GM18508 (cell line): ENCODE data around the gene PUS1.
"Not testable (repeated sequence)": the region's sequence is repeated elsewhere in the genome, so short reads cannot be mapped to it uniquely, and the experiment has no call there.

Experiments used
- ATAC-seq: cut with Tn5 transposase; IDR thresholded peaks from one replicate; pipeline ENCODE4 v1.9.1; 2021; ENCODE audit warnings: moderate number of reproducible peaks; ENCODE audit not compliant: insufficient read depth, unreplicated experiment

PUS1 gene

DNA sequence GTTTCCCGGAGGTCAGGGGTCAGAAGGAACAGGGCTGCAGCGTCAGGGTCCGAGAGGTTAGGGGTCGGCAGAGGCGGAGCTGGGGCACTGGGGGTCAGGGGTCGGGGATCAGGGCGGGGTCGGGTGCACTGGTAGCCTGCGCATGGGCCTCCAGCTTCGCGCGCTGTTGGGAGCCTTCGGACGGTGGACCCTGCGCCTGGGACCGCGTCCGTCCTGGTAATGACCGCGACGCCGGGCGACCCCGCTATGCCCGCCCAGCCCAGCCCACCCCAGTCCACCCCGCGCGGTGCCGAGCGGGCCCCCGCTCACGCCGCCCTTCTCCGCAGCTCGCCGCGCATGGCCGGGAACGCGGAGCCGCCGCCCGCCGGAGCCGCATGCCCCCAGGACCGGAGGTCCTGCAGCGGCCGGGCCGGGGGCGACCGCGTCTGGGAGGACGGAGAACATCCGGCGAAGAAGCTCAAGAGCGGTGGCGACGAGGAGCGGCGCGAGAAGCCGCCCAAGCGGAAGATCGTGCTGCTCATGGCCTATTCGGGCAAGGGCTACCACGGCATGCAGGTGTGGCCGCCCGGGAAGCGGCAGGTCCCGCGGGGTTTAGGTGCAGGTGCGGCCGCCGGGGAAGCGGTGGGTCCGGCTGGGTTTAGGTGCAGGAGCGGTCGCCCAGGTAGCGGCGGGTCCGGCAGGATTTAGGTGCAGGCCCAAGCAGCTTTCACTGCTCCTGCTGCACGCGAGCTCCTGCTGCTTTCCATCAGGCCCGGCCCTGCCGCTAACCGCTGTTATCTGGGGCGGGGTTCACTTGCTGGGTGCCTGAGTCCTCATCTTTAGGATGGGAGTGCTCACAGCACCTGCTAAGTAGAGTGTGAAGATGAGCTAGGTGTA, 743 bp downstream of the PUS1 start:
- ATAC-seq: no peak

DNA sequence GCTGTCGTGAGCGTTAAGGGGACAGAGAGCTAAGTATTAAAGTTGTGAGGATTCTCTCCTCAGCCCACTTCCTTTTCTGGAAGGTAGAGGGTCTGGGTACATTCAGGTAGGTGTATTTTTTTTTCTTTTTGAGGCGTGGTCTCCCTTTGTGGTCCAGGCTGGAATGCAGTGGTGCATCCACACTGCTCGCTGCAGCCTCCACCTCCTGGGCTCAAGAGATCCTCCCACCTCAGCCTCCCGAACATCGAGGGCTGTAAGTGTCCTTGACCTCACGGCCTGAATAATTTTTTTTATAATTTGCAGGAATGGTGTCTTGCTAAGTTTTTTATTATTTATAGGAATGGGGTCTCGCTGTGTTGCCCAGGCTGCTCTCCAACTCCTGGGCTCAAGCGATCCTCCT, 1.4 kb downstream of the PUS1 start:
- ATAC-seq: no peak

DNA sequence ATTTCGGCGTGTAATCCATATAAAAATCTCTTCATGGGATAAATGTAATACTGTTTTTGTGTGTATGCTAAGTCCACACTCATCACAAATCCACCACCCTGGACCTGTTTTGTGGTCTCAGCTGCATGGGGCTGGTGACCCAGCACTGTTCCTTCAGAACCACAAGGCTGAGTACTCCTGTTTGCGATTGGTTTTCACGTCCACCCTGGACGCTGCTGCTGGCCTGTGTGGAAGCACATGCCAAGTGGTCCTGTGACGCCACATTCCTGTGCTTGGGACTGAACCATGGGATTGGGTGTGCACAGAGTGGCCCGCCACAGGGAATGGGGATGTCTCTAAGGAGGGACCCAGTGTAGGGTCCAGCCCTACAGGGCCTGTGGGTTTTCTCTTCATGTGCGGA, 4.3 kb downstream of the PUS1 start:
- ATAC-seq: no peak

DNA sequence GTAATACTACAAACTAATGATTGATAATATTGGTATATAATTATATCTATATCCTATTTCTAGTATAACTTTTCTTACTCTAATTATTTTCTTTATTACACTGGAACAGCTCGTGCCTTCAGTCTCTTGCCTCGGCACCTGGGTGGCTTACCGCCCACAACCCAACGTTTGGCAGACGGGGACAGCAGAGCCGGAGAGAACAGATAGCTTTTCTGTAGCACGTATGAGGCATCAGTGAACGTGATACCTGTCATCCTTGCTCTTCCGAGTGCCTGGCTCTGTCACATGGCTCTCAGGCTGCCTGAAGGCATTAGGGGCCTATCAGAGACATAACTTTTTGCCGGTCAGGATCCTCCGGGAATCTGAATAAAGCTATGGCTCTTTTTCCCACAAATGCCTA, 5.5 kb downstream of the PUS1 start:
- ATAC-seq: no peak

DNA sequence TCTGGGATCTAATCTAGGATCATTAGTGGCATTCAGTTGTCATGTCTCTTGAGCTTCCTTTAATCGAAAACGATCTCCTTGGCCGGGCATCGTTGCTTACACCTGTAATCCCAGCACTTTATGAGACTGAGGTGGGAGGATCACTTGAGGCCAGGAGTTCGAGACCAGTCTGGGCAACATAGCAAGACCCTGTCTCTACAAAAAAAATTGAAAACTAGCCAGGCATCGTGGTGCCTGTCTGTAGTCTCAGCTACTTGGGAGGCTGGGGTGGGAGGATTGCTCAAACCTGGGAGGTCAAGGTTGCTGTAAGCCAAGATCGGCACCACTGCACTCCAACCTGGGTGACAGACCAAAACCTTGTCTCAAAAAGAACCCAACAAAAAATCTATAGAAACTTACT, 9.0 kb downstream of the PUS1 start:
- ATAC-seq: no peak

DNA sequence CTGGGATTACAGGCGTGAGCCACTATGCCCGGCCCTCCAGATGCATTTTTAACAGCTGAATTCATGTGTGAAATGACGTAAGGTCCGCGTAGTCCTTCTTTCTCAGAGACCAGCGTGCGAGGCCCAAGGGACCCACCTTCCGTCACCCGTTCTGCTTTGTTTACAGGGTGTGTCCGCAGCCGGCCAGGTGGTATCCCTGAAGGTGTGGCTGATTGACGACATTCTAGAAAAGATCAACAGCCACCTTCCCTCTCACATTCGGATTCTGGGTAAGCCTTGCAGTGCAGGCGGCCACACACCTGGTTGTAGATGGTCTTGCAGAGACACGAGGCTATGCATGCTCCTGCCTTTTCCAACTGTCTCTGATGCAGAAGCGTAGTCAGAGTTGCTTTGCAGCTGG, 9.9 kb downstream of the PUS1 start:
- no peak for ATAC-seq

DNA sequence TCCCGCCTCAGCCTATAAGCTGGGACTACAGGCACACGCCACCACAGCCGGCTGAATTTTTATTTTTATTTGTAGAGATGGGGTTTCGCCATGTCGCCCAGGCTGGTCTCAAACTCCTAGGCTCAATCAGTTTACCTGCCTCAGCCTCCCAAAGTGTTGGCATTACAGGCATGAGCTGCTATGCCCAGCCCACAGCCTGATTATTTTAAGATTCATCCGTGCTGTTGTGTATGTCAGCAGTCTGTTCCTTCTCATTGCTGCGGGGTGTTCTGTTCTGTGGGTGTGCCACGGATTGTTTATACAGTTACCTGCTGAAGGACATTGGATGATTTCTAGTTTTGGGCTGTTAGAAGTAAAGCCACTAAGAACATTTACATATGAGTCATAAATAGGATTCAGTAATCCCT, 11.1 kb downstream of the PUS1 start:
- no peak for ATAC-seq

DNA sequence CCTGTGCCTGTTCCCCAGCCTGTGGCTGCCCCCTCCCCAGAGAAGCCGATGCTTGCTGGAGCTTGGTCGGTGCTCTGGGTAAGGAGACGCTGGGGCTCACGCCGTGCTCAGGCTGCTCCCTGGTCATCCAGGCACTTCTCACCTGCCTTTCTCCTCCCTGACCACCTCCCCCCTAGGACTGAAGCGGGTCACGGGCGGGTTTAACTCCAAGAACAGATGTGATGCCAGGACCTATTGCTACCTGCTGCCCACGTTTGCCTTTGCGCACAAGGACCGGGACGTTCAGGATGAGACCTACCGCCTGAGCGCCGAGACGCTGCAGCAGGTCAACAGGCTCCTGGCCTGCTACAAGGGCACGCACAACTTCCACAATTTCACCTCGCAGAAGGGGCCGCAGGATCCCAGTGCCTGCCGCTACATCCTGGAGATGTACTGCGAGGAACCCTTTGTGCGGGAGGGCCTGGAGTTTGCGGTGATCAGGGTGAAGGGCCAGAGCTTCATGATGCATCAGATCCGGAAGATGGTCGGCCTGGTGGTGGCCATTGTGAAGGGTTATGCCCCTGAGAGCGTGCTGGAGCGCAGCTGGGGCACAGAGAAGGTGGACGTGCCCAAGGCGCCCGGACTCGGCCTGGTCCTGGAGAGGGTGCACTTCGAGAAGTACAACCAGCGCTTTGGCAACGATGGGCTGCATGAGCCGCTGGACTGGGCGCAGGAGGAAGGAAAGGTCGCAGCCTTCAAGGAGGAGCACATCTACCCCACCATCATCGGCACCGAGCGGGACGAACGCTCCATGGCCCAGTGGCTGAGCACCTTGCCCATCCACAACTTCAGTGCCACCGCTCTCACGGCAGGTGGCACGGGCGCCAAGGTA, 12.3 kb downstream of the PUS1 start:
- ATAC-seq: no peak

DNA sequence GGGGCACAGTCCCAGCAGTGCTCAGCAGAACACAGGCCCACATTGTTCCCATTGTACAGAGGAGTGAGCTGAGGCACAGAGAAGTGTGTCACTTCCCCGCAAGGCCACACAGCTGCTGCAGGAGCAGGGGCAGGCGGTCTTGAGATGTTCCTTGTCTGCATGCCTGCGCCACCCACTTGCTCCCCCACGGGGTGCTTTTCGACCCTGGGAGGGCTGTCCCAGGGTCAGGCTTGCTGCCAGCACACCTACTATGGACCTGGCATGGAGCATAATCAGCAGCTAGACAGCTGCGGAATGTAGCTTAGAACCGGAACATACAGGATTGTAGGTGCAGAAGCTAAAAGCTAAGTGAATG, 12.9 kb downstream of the PUS1 start:
- no peak for ATAC-seq

DNA sequence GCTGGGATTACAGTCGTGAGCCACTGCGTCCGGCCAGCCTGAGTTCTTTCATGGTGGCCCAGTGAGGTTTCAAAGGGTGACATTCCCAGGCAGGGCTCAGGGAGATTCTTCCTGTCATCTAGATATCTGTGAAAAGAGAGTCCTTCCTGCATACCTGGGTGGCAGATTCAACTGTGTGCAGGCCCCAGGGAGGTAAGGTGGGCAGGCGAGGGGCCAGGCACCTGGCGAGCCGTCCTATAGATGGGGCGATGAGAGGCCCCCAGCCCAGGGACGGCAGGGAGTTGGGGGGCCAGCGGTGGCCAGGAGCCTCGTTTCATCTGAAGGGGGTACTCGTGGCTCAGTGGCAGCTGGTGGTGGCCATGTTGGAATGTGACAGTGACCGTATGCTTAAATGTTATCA, 13.6 kb downstream of the PUS1 start:
- ATAC-seq: no peak

DNA sequence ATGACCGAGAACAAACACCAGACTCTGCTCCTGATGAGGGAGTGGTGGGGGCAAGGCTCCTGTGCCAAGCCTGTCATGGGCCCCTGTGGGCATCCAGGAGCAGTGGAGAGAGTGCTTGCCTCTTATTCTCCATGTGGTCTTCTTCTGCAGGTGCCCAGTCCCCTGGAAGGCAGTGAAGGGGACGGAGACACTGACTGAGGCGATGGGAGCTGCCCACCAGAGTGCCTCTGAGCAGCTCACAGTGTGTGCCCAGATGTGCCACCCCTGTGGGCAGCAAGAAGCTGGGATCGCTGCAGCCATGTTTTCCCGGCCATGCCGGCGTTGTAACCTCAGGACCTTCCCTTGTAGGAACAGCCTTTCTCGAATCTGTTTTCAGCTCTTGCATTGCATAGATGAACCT, 14.3 kb downstream of the PUS1 start:
- no peak for ATAC-seq

DNA sequence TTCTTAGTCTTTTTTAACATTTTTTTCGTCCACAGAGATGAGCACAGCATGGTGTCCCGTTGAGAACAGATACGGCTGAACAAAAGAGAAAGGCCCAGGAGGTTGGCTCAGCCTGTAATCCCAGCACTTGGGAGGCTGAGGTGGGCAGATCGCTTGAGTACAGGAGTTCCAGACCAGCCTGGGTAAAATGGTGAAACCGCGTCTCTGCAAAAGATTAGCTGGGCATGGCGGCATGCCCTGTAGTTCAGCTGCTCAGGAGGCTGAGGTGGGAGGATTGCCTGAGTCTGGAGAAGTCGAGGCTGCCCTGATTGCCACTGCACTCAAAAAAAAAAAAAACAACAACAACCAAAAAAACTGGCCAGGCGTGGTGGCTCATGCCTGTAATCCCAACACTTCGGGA, 14.8 kb downstream of the PUS1 start:
- ATAC-seq: no peak

DNA sequence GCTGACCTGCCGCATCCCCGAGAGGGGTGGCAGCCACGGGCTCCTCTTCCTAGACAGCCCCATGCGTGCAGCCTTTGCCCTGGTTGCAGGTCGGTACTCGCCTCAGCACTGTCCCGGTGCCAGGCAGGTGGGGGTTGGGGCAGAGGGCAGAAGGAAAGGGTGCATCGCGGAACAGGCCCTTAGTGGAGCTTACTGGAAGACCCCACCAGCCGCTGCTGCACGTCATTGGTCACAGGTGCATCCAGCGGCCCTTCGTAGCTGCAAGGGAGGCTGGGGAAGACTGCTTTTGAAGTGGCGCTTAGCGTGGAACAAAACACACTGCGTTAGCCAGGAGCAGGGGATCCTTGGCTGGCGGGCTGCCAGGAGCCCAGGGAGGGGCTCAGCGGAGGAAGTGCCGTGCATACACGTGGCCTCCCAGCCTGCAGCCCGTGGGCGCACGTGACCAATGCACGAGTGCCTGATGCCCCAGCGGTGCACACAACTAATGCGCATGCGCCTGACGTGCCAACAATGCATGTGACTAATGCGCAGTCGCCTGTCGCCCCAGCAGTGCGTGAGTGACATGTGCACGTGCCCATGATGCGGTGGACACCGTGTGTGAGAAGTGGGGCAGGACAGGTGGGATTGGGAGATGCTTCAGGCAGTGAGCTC, 15.7 kb downstream of the PUS1 start:
- ATAC-seq: no peak

DNA sequence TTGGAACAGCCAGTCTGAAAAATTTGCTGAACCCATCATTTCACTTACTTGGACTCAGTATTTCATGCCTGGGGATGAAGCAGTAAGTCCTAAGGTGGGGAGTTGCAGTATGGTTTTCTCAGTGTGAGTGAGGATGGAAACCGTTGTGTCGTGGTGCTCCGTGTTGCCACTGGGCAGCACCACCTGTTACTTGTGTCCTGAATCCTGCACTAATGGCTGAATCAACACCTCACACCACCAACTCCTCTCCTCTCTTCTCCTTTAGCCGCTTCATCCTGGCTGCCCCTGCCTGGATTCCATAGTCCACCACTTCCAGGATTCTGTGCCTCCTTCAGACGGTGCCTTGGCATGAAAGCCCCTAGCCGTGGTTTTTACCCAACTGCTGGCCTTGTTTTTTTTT, 17.7 kb downstream of the PUS1 start:
- ATAC-seq: no peak

DNA sequence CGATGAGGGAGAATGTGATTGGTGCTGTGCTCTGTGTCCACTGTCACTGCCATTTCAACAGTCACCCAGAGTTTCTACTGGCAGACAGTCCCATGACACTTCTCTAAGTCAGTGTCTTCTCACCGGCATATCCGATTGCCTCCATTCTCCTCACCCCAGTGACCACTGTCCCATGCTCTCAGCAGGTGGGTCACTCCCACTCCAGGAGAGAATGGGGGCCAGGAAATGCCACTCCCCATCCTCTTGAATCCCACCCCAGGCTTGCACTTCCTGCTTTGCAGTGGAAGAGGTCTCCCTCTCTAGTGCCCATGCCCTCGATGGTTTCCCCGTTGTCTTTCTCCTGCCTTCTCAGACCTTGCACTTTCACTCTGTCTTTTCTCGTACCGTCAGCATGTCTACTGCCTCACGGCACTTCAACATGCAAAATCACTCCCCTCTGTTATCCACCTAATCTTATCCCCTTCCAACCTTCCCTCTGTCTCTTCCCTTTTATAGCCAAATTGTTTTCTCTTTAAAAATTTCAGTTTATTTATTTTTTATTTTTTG, 18.5 kb downstream of the PUS1 start:
- no peak for ATAC-seq

DNA sequence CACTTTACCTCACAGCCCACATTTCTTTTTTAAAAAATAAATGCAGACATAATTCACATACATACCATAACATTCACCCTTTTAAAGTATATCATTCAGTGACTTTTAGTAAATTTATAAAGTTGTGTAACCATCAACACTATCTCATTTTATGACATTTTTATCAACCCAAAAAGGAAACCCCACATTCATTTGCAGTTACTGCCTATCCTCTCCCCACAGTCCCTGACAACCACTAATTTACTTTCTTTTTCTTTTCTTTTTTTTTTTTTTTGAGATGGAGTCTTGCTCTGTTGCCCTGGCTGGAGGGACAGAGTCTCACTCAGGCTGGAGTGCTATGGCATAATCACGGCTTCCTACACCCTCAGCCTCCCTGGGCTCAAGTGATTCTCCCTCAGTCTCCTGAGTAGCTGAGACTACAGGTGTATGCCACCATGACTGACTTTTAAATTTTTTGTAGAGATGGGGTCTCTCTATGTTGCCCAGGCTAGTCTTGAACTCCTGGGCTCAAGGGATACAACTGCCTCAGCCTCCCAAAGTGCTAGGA, 19.2 kb downstream of the PUS1 start:
- ATAC-seq: no peak

DNA sequence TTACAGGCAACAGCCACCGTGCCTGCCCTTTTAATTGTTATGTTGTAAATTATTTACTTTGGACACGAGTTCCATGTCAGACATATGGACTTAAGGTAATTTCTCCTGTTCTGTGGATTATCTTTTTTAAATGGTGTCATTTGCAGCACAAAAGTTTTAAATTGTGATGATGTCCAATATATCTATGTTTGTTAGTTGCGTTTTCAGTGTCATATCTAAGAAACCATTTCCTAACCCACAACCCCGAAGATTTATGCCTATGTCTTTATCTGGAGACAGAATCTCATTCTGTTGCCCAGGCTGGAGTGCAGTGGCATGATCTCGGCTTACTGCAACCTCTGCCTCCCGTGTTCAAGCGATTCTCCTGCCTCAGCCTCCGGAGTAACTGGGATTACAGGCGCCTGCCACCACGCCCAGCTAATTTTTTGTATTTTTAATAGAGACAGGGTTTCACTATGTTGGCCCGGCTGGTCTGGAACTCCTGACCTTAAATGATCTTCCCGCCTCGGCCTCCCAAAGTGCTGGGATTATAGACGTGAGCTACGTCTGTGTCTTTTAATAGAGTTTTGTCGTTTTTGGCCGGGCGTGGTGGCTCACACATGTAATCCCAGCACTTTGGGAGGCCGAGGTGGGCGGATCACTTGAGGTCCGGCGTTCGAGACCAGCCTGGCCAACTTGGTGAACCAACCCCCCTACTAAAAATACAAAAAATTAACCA, 19.8 kb downstream of the PUS1 start:
- ATAC-seq: not testable (repeated sequence)

DNA sequence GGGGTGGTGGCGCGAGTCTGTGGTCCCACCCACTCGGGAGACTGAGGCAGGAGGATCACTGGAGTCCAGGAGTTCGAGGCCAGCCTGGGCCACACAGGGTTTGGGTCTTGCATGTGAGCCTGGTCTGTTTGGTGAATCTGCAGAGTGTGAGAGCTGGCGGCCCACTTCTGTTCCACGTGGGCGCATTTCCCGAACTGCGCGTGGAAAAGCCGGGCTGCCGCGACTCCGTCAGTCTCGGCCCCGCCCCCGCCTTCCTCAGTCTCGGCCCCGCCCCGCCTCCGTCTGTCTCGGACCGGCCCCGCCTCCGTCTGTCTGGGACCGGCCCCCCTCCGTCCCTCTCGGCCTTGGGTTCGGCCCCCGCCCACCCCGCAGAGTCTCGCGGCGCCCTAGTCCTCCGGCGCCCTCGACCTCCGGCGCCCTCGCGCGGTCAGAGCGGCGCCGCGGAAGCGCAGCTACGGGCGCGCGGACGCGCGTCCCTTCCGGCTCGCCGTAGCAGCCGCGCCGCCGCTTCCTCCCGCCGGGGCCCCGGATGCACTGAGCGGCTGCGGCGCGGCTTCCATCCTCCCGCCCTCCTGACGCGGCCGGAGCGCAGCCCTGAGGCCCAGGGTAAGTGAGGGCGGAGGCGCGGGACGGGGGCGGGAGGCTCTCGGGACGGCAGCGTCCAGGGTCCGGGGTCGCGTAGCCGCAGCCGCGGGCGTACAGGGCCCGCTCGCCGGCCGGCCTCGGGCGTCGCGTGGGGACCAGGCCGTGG, 20.5 kb downstream of the PUS1 start, which contains the start of gene EP400:
Gene EP400, plus strand, starts transcription at position 512 of the 751 bp plus-strand sequence. CDS start 10,678 bp downstream, outside the sequence.
- peak; percentile 38 for ATAC-seq
